GM18526 (cell line): ENCODE measurements around the gene SUSD2.

Source experiments
- POLR2A ChIP-seq: IDR thresholded peaks from 3 replicates; pipeline ENCODE4 v1.6.1; 2011; ENCODE audit not compliant: insufficient read length; ENCODE audit errors: extremely low read depth

SUSD2 gene

DNA sequence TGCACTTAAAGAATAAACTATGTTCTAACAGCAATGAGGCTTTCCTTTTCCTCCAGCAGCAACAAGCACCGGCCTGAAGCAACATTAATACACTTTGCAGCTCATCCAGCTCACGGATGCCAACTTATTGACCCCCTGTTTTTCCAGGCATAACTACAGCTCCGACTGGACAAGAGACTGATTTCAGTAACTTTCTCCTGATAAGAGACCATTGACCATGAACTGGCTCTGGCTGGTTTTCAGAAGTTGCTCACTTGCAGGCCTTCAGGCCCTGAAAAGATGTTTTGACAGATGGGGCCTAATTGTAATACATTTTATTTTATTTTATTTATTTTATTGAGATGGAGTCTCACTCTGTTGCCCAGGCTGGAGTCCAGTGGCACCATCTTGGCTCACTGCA lies 36.1 kb downstream of the SUSD2 start:
- no peak for TF ChIP-seq POLR2A

DNA sequence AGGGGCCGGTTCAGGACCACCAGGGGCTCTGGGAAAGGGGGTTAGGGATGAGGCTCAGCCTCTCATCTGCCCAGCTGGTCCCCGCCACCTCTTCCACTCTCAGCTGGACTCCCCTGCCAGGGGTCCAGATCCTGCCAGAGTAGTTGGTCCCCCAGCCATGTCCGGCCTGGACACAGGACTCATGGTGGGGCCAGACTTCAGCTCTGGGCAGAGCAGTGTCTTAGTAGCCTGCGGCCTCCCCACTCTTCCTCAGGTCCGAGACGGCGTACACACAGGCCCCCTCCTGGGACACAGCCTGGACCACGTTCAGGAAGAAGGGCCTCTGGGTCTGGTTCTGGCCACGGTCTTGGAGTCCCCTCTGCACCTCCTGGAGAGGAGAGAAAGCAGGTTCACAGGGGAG lies 38.5 kb downstream of the SUSD2 start:
- TF ChIP-seq POLR2A, result no peak

DNA sequence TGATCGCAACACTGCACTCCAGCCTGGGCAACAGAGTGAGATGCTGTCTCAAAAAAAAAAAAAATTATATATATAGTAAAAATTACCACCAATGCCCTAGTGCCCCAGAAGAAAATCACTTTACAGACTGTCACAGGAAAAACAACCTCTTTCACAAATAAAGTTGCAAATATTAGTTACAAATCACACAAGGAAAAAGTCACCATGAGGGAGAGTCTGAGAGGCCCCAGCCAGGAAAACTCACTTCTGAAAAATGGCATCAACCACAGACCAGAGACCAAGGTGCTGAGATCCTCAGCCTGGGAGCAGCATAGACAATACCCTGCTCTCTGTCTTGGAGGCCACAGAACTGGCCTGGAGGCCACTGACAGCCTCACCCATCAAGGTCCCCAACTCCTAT lies 43.2 kb downstream of the SUSD2 start:
- no peak for TF ChIP-seq POLR2A

DNA sequence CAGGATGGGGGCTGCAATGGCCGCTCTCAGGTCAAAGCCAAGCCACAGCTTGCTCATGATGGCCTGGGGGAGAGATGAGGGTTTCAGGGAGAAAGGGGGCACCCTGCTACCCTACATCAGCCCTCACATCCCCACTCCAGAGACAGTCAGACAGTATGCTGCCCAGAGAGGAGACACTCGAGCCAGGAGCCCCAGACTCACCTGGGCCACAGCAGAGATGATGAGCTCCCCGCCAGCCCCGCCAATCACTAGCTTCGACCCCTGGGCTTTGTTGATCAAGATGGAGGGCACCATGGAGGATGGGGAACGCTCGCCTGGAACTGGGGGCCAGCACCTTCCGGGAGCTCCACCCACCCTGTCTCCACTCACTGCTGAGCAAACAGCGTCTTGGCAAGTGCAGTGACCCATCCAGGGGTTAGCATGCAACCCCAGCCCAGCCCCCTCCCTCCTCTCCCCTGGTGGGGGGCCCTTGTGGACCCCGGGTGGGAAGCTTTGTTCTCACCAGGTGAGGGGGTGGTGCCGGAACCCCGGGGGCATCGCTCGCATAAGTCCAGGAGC lies 43.8 kb downstream of the SUSD2 start:
- TF ChIP-seq POLR2A, result no peak

DNA sequence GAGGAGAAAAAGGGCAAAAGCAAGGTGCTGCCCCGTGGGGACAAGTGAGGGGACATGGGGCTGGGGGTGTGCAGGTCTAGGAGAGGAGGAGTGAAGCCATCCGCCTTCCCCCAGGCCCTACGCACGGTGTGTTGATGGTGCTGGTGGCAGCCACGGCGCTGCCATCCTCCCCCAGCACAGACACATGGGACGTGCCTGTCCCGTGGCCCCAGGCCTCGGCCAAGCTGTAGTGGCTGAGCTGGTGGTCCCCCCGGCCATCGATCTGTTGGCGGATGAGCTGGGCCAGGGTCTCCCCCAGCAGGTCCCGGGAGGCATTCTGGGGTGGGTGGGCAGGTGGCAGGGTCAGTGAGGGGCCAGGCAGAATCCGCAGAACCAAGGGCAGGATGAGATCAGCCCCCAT lies 44.7 kb downstream of the SUSD2 start:
- TF ChIP-seq POLR2A, result no peak

DNA sequence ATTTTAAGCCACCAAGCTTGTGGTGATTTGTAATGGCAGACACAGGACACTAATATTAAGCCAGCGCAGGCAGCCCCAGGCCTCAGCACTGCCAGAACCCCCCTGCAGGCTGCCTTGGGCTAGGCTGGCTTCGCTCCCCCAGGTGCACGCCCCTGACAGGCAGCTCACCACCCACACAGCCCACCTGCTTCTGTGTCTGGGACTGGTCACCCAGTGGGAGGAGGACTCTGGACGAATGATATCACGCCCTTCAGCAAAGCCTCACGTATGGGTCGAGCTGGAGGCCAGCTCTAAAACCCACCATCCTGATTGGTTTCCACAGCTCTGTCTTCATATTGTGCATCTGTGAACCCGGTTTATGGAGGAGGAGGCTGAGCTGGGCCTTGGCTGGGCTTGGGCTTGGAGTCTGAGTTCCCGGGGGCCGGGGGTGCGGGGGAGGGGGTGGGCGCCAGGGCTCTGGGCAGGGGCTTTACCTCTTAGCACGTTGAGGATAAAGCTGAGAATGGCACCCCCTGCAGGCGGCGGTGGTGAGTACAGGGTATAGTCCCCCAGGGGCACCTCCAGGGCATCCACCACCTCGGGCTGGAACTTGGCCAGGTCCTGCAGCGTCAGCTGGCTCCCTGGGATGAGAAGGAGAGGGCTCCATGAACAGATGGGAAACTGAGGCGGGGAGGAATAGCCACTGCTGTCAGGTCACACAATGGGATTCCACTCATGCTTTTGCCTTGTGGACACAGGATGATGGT lies 49.8 kb downstream of the SUSD2 start:
- no peak for TF ChIP-seq POLR2A

DNA sequence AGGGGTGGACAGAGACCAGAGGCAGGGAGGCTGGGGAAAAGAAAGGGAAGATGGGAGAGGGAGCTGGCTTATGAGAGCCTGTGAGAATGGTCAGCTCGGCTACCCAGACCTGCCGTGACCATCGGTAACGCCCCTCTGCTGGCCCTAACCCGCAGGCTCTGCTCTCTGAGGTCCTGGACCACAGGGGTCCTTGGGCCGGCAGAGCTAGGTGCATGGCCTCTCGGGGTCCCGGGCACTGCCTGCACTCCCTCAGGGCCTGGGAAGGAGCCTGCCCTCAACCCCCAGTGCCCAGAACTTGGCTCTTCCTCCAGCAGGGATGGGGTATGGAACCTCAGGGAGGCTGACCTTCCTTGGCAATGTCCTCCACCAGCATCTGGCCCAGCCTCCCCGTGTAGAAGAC lies 50.4 kb downstream of the SUSD2 start:
- no peak for TF ChIP-seq POLR2A

DNA sequence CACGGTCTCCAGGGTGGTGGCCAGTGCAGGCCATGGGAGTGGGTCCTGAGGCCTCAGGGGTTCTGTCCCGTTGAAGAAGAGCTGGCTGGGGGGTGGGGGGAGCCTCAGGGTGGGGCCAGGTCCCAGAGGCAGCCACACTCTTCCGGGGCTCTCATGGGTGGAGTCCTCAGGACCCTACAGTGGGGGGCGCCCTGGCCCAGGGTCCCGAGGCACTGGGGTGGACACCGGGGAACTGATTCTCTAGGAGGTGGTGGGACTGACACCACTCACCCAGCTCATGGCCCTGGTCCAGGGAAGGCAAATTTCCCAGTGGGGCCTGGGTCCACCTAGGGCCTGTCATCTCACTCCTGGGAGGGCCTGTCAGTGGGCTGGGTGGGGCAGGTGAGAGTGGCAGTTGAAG lies 50.8 kb downstream of the SUSD2 start:
- TF ChIP-seq POLR2A, result no peak

DNA sequence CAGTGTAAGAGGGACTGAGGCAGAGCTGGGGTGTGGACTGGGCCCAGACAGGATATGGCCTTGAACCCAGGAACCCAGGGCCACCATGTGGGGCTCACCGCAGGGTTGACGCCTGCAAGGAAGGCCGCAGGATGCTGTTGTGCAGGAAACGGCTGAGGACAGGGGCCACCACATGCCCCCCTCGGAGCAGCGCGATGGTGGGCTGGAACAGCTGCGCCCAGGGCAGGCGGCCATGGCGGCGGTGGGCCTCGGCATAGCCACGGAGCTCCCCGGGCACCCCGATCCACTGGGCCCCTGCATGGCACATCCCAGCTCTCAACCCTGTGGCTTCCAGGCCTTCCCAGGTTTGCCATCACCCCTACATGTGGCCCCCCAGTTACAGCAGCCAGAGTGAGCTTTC lies 51.4 kb downstream of the SUSD2 start:
- no peak for TF ChIP-seq POLR2A

DNA sequence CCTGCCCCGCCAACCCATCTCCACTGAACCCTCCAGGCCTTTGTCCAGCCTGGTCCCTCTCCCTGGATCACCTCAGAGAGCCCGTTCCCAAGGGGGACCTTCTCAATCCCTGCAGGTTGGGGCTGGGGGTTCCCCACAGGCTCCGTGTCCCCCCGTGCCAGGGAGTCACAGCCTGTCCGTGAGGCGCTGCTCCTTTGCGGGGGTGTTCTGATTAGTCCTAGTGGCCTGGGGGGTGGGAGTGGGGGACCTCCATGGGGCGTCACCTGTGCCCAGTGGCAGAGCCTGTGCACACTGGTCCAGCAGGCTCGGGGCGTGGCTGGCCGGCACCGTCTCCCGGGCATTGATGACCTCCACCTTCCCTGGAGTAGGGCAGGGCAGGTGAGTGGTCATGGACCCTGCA lies 51.9 kb downstream of the SUSD2 start:
- TF ChIP-seq POLR2A, result no peak

DNA sequence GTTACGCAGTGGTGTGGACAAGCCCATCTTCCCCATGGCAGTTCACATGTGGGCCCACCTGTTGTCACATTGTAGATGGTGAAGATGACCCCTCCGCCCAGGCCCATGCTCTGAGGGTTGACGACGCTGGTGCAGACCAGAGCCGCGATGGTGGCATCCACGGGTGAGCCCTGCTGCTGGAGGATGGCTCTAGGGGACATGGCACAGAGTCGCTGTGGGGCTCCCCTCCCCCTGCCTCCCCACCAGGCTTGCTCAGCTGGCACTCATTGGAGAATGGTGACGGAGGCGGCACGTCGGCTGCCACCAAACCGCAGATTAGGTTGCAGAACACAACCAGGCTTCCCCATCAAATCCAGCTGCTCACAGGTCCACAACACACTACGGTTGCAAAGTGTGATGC lies 52.5 kb downstream of the SUSD2 start:
- TF ChIP-seq POLR2A, result no peak

DNA sequence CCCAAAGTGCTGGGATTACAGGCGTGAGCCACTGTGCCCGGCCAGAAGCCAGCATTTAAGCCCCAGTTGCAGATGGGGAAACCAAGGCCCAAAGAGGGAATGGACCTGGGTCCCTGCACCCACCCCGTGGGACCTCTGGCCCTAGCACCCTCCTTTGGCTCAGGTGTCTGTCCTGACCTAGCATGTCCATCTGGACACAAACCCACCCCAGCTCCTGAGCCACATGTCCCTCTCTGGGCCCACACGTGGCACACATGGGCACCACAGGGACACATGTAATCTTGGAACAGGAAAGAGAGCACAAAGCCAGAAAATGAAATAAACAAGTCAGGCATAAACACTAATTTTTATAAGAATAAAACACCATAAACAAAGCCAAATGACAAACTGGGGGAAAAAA lies 54.0 kb downstream of the SUSD2 start:
- no peak for TF ChIP-seq POLR2A

DNA sequence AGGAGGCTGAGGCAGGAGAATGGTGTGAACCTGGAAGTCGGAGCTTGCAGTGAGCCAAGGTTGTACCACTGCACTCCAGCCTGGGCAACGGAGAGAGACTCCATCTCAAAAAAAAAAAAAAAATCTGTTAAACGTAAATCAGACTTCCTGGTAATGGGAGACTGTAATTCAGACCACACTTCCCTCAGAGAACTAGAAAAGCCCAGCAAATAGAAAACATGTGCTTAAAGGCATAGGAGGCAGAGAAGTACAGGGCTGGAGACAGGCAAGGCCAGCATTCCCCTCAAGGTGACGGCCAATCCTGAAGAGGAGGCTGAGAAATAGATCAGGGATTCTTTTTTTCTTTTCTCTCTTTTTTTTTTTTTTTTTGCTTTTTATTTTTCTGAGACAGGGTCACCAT lies 55.4 kb downstream of the SUSD2 start:
- no peak for TF ChIP-seq POLR2A
